Measurements from ENCODE around the gene CHID1.

DNA sequence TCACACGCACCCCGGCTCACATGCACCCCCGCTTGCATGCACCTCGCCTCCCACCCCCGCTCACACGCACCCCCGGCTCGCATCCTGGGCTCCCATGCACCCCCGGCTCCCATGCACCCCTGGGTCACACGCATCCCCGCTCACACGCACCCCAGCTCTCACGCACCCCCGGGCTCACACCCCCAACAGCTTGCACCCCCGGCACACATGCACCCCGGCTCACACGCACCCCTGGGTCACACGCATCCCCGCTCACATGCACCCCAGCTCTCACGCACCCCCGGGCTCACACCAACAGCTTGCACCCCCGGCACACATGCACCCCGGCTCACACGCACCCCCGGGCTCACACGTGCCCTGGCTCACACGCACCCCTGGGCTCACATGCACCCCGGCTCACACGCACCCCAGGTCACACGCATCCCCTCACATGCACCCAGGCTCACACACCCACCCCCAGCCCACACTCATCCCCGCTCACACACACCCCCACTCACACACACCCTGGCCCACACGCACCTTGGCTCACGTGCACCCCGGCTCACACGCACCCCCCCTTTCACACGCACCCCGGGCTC is 51.8 kb downstream of the CHID1 start:
- TF ChIP-seq, protein P1, sequence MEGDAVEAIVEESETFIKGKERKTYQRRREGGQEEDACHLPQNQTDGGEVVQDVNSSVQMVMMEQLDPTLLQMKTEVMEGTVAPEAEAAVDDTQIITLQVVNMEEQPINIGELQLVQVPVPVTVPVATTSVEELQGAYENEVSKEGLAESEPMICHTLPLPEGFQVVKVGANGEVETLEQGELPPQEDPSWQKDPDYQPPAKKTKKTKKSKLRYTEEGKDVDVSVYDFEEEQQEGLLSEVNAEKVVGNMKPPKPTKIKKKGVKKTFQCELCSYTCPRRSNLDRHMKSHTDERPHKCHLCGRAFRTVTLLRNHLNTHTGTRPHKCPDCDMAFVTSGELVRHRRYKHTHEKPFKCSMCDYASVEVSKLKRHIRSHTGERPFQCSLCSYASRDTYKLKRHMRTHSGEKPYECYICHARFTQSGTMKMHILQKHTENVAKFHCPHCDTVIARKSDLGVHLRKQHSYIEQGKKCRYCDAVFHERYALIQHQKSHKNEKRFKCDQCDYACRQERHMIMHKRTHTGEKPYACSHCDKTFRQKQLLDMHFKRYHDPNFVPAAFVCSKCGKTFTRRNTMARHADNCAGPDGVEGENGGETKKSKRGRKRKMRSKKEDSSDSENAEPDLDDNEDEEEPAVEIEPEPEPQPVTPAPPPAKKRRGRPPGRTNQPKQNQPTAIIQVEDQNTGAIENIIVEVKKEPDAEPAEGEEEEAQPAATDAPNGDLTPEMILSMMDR (IDR thresholded peaks at IDR 0.05; ENCODE audit: insufficient read depth, low read length, poor library complexity, severe bottlenecking): no peak
- no peak for TF ChIP-seq EZH2phosphoT487 (conservative IDR thresholded peaks at IDR 0.05; ENCODE audit: low read length)
